GM12892 (cell line): Measurements from ENCODE around the gene TBX3.

Experiments
- POLR2A ChIP-seq: IDR thresholded peaks from 2 replicates; pipeline ENCODE4 v1.6.1; 2011; ENCODE audit warnings: low read depth, low read length, control low read depth
- POLR2AphosphoS5 ChIP-seq: IDR thresholded peaks from 2 replicates; pipeline ENCODE4 v1.6.1; 2011; ENCODE audit warnings: low read depth, low read length, control low read depth
- TAF1 ChIP-seq: IDR thresholded peaks from 2 replicates; pipeline ENCODE4 v1.6.1; 2011; ENCODE audit warnings: low read depth, mild to moderate bottlenecking, control low read depth, low read length, borderline replicate concordance

GRCh38 chr12:114674251-114675047 is 9.5 kb downstream of the TBX3 start:
- TF ChIP-seq POLR2AphosphoS5: no peak
- TF ChIP-seq TAF1: no peak
- TF ChIP-seq POLR2A: no peak
